Measurements from ENCODE around the gene TMX4. TPM values are rescaled to one million over a fixed set of nuclear protein-coding genes. Genes with fewer than 3 reads are reported as not detected.

Gene TMX4
- total and polyA plus RNA-seq, 7 experiments from 2014 or later, result 32.1 to 45.5 (median 38.2) TPM

DNA sequence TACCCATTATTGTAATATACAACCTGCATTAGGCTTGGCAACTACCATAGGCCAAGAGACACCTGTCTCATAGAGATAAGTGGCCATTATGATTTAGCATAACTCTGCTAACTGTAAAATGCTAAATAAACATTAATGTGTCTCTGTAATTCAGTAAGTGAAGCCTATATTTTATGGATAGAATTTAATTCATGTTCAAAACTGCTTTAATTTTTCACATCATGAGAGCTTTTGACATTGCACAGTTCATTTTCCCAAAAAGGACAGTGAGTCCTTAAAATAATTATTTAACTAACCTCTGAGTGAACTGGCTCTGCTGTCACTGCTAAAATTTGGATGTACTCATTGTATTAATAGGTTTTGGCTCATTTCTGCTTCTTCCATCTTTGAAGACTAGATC, 41.4 kb upstream of the TMX4 start:
- H3K9me3 Mint-ChIP-seq, result peaks cover 0 to 1% (median 0%) of the 10 kb centered on the region in 11 donors
- ChIA-PET POLR2A (no interaction called here), CTCF (no interaction called here)
- intact Hi-C loops (cut with micrococcal nuclease), result no loop called here
- ATAC-seq (no peak), DNase-seq (no peak)
- Histone ChIP-seq H3K27me3 (ENCODE audit: control insufficient read depth in 2 of 2, insufficient read depth in 2 of 2, low read length in 2 of 2) (no peaks in the 10 kb centered on the region), H3K4me3 (ENCODE audit: low read length) (no peak overlapping the region), H3K27ac (ENCODE audit: low read depth, low read length) (no peak overlapping the region), H3K36me3 (ENCODE audit: control insufficient read depth in 2 of 3, insufficient read depth in 3 of 3, low read length in 3 of 3) (no peaks in the 10 kb centered on the region), H3K4me1 (ENCODE audit: control insufficient read depth in 2 of 2, insufficient read depth in 2 of 2, low read length in 2 of 2) (no peaks in the 10 kb centered on the region), H3K9me3 (ENCODE audit: control insufficient read depth in 2 of 3, low read length in 3 of 3) (no peaks in the 10 kb centered on the region)
- no peak overlapping the region for H3K27ac Mint-ChIP-seq
- H3K27me3 Mint-ChIP-seq, result peaks cover 4 to 25% (median 5%) of the 10 kb centered on the region in 5 donors
- no peak overlapping the region for H3K4me3 Mint-ChIP-seq
- no peaks in the 10 kb centered on the region for H3K36me3 Mint-ChIP-seq
- H3K4me1 Mint-ChIP-seq, result no peaks in the 10 kb centered on the region

DNA sequence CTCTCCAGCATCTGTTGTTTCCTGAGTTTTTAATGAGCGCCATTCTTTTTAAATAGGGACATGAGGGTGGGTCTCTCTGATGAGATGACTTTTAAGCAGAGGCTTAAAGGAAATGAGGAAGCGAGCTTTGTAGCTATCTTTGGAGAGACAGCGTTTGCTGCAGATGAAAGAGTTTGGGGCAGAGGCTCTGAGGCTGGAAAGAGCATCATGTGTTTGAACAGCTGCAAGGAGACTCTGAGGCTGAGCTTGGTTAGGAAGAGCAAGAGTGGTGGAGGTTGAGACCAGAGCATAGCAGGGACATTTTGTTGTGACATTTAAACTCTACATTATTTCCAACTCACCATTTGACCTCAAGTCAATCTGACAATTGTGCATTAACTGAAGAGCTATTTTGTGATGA, 38.3 kb upstream of the TMX4 start:
- H3K27me3 ChIP-seq (ENCODE audit: control insufficient read depth in 2 of 2, insufficient read depth in 2 of 2, low read length in 2 of 2), result no peaks in the 10 kb centered on the region
- Mint-ChIP-seq H3K4me3 (no peak overlapping the region), H3K27ac (no peak overlapping the region), H3K4me1 (no peaks in the 10 kb centered on the region), H3K9me3 (peaks cover 0 to 3% (median 0%) of the 10 kb centered on the region in 11 donors), H3K36me3 (no peaks in the 10 kb centered on the region), H3K27me3 (peaks cover 0 to 12% (median 0%) of the 10 kb centered on the region in 5 donors)
- no peaks in the 10 kb centered on the region for H3K9me3 ChIP-seq (ENCODE audit: control insufficient read depth in 2 of 3, low read length in 3 of 3)
- H3K36me3 ChIP-seq (ENCODE audit: control insufficient read depth in 2 of 3, insufficient read depth in 3 of 3, low read length in 3 of 3), result no peaks in the 10 kb centered on the region
- DNase-seq (no peak), ATAC-seq (no peak)
- no peak overlapping the region for H3K27ac ChIP-seq (ENCODE audit: low read depth, low read length)
- ChIA-PET POLR2A (no interaction called here), CTCF (interaction anchor here (0.9 kb wide), 1 partner anchor 9 kb away, joined by 3 read pairs; no protein-coding TSS in a partner anchor)
- H3K4me3 ChIP-seq (ENCODE audit: low read length), result no peak overlapping the region
- intact Hi-C loops (cut with micrococcal nuclease), result no loop called here
- no peaks in the 10 kb centered on the region for H3K4me1 ChIP-seq (ENCODE audit: control insufficient read depth in 2 of 2, insufficient read depth in 2 of 2, low read length in 2 of 2)

DNA sequence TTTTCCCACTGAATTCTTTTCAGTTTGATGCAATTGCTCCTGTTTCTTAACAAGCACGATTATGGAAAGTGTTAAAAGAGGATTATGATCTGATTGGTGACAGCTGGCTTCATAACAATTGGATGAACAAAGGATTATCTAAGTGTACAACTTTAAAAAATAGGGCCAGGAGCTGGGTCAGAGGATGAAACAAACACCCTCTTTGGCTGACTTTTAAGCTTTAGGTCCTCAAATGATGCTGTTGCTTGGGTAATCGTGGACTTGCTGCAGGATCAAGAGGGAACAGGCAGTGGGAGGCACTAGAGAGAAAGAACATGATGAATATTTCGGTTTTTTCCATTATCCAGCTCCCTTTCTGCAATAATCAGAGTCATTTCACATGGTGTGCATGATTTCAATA, 35.5 kb upstream of the TMX4 start:
- Histone ChIP-seq H3K27me3 (ENCODE audit: control insufficient read depth in 2 of 2, insufficient read depth in 2 of 2, low read length in 2 of 2) (no peaks in the 10 kb centered on the region), H3K9me3 (ENCODE audit: control insufficient read depth in 2 of 3, low read length in 3 of 3) (no peaks in the 10 kb centered on the region), H3K4me3 (ENCODE audit: low read length) (no peak overlapping the region), H3K4me1 (ENCODE audit: control insufficient read depth in 2 of 2, insufficient read depth in 2 of 2, low read length in 2 of 2) (no peaks in the 10 kb centered on the region), H3K36me3 (ENCODE audit: control insufficient read depth in 2 of 3, insufficient read depth in 3 of 3, low read length in 3 of 3) (no peaks in the 10 kb centered on the region), H3K27ac (ENCODE audit: low read depth, low read length) (no peak overlapping the region)
- Mint-ChIP-seq H3K4me3 (no peak overlapping the region), H3K9me3 (peaks cover 0 to 3% (median 0%) of the 10 kb centered on the region in 11 donors), H3K4me1 (peaks cover 0 to 4% (median 0%) of the 10 kb centered on the region in 7 donors), H3K27ac (no peak overlapping the region), H3K27me3 (peaks cover 0 to 20% (median 3%) of the 10 kb centered on the region in 5 donors), H3K36me3 (no peaks in the 10 kb centered on the region)
- intact Hi-C loops (cut with micrococcal nuclease), result no loop called here
- ATAC-seq, result no peak
- no peak for DNase-seq
- ChIA-PET POLR2A (no interaction called here), CTCF (no interaction called here)

DNA sequence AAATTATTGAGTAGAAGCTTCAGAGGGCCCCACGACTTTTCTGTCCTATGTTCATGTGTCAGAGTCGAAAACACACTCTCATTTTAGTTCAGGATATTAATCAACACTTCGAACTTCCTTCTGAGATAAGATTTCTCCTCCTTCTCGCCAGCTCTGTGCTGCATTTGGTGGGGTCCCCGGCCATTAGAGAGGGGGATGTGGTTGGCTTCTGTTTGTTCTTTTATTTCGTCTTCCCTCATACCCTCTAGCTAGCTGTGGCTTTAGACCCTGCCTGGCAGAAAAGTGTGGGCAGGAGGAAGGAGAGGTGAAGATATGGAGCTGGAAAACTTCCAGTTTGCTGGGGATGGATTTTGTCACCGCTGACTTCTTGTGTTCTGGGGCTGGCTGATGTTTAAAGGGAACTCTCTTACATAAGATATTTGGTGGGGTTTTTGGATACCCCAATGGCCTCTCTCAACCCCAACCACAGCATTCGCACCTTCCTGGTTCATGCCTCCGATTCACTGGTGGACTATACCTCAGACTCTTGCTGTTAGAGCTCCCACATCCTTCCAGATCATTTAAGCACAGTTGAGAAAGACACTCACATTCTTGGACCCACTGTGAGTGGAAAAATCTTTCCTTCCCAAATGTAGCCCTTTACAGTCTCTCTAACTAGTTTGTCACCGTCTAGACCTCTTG, 30.7 kb upstream of the TMX4 start:
- no peak overlapping the region for H3K27ac ChIP-seq (ENCODE audit: low read depth, low read length)
- DNase-seq (no peak), ATAC-seq (peak; percentile 18)
- no peaks in the 10 kb centered on the region for H3K36me3 Mint-ChIP-seq
- intact Hi-C loops (cut with micrococcal nuclease), result no loop called here
- no peaks in the 10 kb centered on the region for H3K27me3 ChIP-seq (ENCODE audit: control insufficient read depth in 2 of 2, insufficient read depth in 2 of 2, low read length in 2 of 2)
- peaks cover 0 to 15% (median 5%) of the 10 kb centered on the region in 5 donors for H3K27me3 Mint-ChIP-seq
- no peak overlapping the region for H3K4me3 Mint-ChIP-seq
- no peaks in the 10 kb centered on the region for H3K9me3 ChIP-seq (ENCODE audit: control insufficient read depth in 2 of 3, low read length in 3 of 3)
- CTCF ChIA-PET, result no interaction called here
- POLR2A ChIA-PET, result no interaction called here
- no peaks in the 10 kb centered on the region for H3K4me1 ChIP-seq (ENCODE audit: control insufficient read depth in 2 of 2, insufficient read depth in 2 of 2, low read length in 2 of 2)
- H3K4me3 ChIP-seq (ENCODE audit: low read length), result no peak overlapping the region
- no peak overlapping the region for H3K27ac Mint-ChIP-seq
- H3K36me3 ChIP-seq (ENCODE audit: control insufficient read depth in 2 of 3, insufficient read depth in 3 of 3, low read length in 3 of 3), result no peaks in the 10 kb centered on the region
- H3K9me3 Mint-ChIP-seq, result peaks cover 0 to 2% (median 0%) of the 10 kb centered on the region in 11 donors
- peaks cover 0 to 7% (median 0%) of the 10 kb centered on the region in 7 donors for H3K4me1 Mint-ChIP-seq

DNA sequence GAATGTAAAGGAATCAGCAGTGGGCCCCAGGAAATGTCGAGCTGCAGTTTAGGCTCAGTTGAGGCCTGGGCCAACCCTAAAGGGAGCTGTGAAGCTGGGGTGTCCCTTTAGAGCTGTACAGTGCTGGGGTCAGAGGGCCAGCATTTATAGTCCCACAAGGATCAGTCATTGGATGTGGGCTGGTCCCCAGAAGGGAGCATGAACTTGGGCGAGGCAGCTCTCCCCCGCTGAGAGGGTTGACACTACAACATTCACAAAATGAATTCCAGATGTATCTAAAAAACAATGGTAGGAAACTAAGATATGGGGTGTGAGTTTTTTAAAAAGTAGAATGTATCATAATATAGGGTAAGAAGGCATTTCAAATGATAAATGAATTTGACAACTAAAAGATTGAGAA, 29.7 kb upstream of the TMX4 start:
- ATAC-seq, result no peak
- H3K9me3 Mint-ChIP-seq, result peaks cover 0 to 2% (median 0%) of the 10 kb centered on the region in 11 donors
- CTCF ChIA-PET, result no interaction called here

DNA sequence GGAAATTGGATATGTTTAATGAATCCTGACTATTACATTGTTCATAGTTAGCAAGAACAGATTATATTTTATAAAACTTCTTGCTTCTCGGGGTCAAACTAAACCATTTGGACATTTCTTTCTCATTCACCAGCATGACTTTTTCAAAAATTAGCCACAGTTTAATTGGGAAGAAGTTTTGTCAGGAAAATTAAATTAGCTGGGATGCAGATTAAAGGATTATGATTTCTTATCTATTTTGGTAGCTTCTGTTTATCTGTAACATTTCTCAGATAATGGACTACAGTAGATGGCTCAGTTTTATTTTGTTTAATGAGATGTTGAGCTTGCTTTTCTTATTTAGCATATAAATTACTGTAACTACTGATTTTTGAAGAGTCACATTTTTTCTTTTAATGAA, 26.4 kb upstream of the TMX4 start:
- ChIA-PET CTCF (interaction anchor here (1.4 to 1.5 kb wide), 2 partner anchors 675 to 677 kb away, joined by 5 read pairs; no protein-coding TSS in a partner anchor), POLR2A (no interaction called here)
- H3K36me3 ChIP-seq (ENCODE audit: control insufficient read depth in 2 of 3, insufficient read depth in 3 of 3, low read length in 3 of 3), result no peaks in the 10 kb centered on the region
- no peaks in the 10 kb centered on the region for H3K27me3 ChIP-seq (ENCODE audit: control insufficient read depth in 2 of 2, insufficient read depth in 2 of 2, low read length in 2 of 2)
- Mint-ChIP-seq H3K27me3 (peaks cover 0 to 23% (median 11%) of the 10 kb centered on the region in 5 donors), H3K27ac (no peak overlapping the region), H3K4me1 (peaks cover 0 to 9% (median 4%) of the 10 kb centered on the region in 7 donors), H3K36me3 (no peaks in the 10 kb centered on the region), H3K9me3 (no peaks in the 10 kb centered on the region), H3K4me3 (no peak overlapping the region)
- H3K4me3 ChIP-seq (ENCODE audit: low read length), result no peak overlapping the region
- intact Hi-C loops (cut with micrococcal nuclease), result no loop called here
- ATAC-seq, result no peak
- H3K4me1 ChIP-seq (ENCODE audit: control insufficient read depth in 2 of 2, insufficient read depth in 2 of 2, low read length in 2 of 2), result no peaks in the 10 kb centered on the region
- no peak overlapping the region for H3K27ac ChIP-seq (ENCODE audit: low read depth, low read length)
- no peaks in the 10 kb centered on the region for H3K9me3 ChIP-seq (ENCODE audit: control insufficient read depth in 2 of 3, low read length in 3 of 3)
- DNase-seq, result no peak

More for the DNA sequence above, 29.7 kb upstream of the TMX4 start:
- Mint-ChIP-seq H3K36me3 (no peaks in the 10 kb centered on the region), H3K4me1 (peaks cover 0 to 7% (median 0%) of the 10 kb centered on the region in 7 donors), H3K27me3 (peaks cover 0 to 18% (median 8%) of the 10 kb centered on the region in 5 donors), H3K4me3 (no peak overlapping the region), H3K27ac (no peak overlapping the region)
- intact Hi-C loops (cut with micrococcal nuclease), result no loop called here
- no peaks in the 10 kb centered on the region for H3K27me3 ChIP-seq (ENCODE audit: control insufficient read depth in 2 of 2, insufficient read depth in 2 of 2, low read length in 2 of 2)
- H3K27ac ChIP-seq (ENCODE audit: low read depth, low read length), result no peak overlapping the region
- H3K4me1 ChIP-seq (ENCODE audit: control insufficient read depth in 2 of 2, insufficient read depth in 2 of 2, low read length in 2 of 2), result no peaks in the 10 kb centered on the region
- H3K36me3 ChIP-seq (ENCODE audit: control insufficient read depth in 2 of 3, insufficient read depth in 3 of 3, low read length in 3 of 3), result no peaks in the 10 kb centered on the region
- POLR2A ChIA-PET, result no interaction called here
- H3K9me3 ChIP-seq (ENCODE audit: control insufficient read depth in 2 of 3, low read length in 3 of 3), result no peaks in the 10 kb centered on the region
- no peak for DNase-seq
- no peak overlapping the region for H3K4me3 ChIP-seq (ENCODE audit: low read length)
